IMR-90 (cell line): ENCODE measurements around the gene CCL2. TPM values are rescaled to one million over a fixed set of nuclear protein-coding genes. Genes with fewer than 3 reads are reported as not detected.

Source experiments
- ATAC-seq: fragments of 200-7000 bp; cut with Tn5 transposase; 2 replicates; pipeline ENCODE4 v1.9.1; 2020; ENCODE audit warnings: low read depth, mild to moderate bottlenecking, moderate library complexity
- BruUV-seq: library from RNA; stranded (reverse); fragments of 400-500 nt; replicated peaks from 2 replicates; lab custom pipeline; 2021; lab: Mats Ljungman, UMichigan
- CTCF ChIA-PET: fragments of 300-600 bp; formaldehyde crosslinking; extraction: SDS; loops from one replicate; lab custom pipeline; 2021; ENCODE audit warnings: antibody characterized with exemption; lab: Yijun Ruan, JAX
- POLR2A ChIA-PET: fragments of 300-600 bp; sonication (Branson Sonifier 250); formaldehyde crosslinking; loops from one replicate; lab custom pipeline; 2022; ENCODE audit warnings: antibody characterized with exemption; ENCODE audit not compliant: unreplicated experiment; lab: Charles Lee
- DNase-seq: peaks from one replicate; pipeline ENCODE4 v3.0.0; 2013
- H2AFZ ChIP-seq: replicated peaks from 2 replicates; pipeline ENCODE3; 2013; ENCODE audit warnings: low read length, mild to moderate bottlenecking; ENCODE audit not compliant: poor library complexity
- H2AK5ac ChIP-seq: 2 replicates; pipeline ENCODE4 v1.6.1; 2013; ENCODE audit warnings: low read depth, low read length, inconsistent platforms
- H2AK9ac ChIP-seq: replicated peaks from 2 replicates; pipeline ENCODE3; 2013; ENCODE audit warnings: mild to moderate bottlenecking, low read depth, low read length, moderate library complexity; ENCODE audit not compliant: poor library complexity
- H2BK120ac ChIP-seq: 2 replicates; pipeline ENCODE4 v1.6.1; 2013; ENCODE audit warnings: low read depth, low read length, inconsistent platforms
- H2BK15ac ChIP-seq: 3 replicates; pipeline ENCODE4 v1.6.1; 2013; ENCODE audit warnings: low read depth, low read length, inconsistent platforms
- H2BK20ac ChIP-seq: 2 replicates; pipeline ENCODE4 v1.6.1; 2013; ENCODE audit warnings: low read depth, mild to moderate bottlenecking, inconsistent platforms, low read length, moderate library complexity
- H2BK5ac ChIP-seq: 2 replicates; pipeline ENCODE4 v1.6.1; 2013; ENCODE audit warnings: mild to moderate bottlenecking, low read depth, low read length, inconsistent platforms; ENCODE audit not compliant: poor library complexity, severe bottlenecking
- H3K14ac ChIP-seq: replicated peaks from 2 replicates; pipeline ENCODE4 v1.6.1; 2013; ENCODE audit warnings: low read depth, low read length, inconsistent platforms
- H3K18ac ChIP-seq: 2 replicates; pipeline ENCODE4 v1.6.1; 2013; ENCODE audit warnings: low read depth, low read length, control low read depth
- H3K23ac ChIP-seq: 2 replicates; pipeline ENCODE4 v1.6.1; 2013; ENCODE audit warnings: low read depth, low read length, inconsistent platforms
- H3K27ac ChIP-seq: 2 replicates; pipeline ENCODE4 v1.5.1; 2013; ENCODE audit warnings: mild to moderate bottlenecking, control low read depth, low read length; ENCODE audit not compliant: insufficient read depth
- H3K27me3 ChIP-seq: 2 replicates; pipeline ENCODE4 v1.6.1; 2013; ENCODE audit warnings: low read length; ENCODE audit not compliant: control insufficient read depth, insufficient read depth
- H3K36me3 ChIP-seq: 2 replicates; pipeline ENCODE4 v1.6.1; 2013; ENCODE audit warnings: low read length, mixed read lengths; ENCODE audit not compliant: control insufficient read depth, insufficient read depth
- H3K4ac ChIP-seq: 2 replicates; pipeline ENCODE4 v1.6.1; 2013; ENCODE audit warnings: low read depth, low read length, inconsistent platforms
- H3K4me1 ChIP-seq: 2 replicates; pipeline ENCODE4 v1.6.1; 2013; ENCODE audit warnings: low read length, mixed read lengths; ENCODE audit not compliant: control insufficient read depth, insufficient read depth
- H3K4me2 ChIP-seq: 2 replicates; pipeline ENCODE4 v1.6.1; 2013; ENCODE audit warnings: low read depth, mild to moderate bottlenecking, control low read depth, low read length, moderate library complexity
- H3K4me3 ChIP-seq: 2 replicates; pipeline ENCODE4 v1.5.1; 2013; ENCODE audit warnings: low read depth, mild to moderate bottlenecking, control low read depth, low read length, moderate library complexity; ENCODE audit not compliant: insufficient read depth
- H3K56ac ChIP-seq: 2 replicates; pipeline ENCODE4 v1.6.1; 2013; ENCODE audit warnings: low read length, inconsistent platforms; ENCODE audit not compliant: insufficient read depth; ENCODE audit errors: extremely low read depth
- H3K79me1 ChIP-seq, 2 experiments: 2 replicates each; pipeline ENCODE4 v1.6.1; 2013; ENCODE audit warnings: low read length in 2 of 2, inconsistent platforms in 1 of 2, low read depth in 1 of 2
- H3K9ac ChIP-seq: 2 replicates; pipeline ENCODE4 v1.6.1; 2013; ENCODE audit warnings: low read depth, low read length, control low read depth
- H3K9me1 ChIP-seq: 2 replicates; pipeline ENCODE4 v1.6.1; 2013; ENCODE audit warnings: low read length, inconsistent platforms; ENCODE audit not compliant: insufficient read depth
- H3K9me3 ChIP-seq: 2 replicates; pipeline ENCODE4 v1.6.1; 2013; ENCODE audit warnings: low read length; ENCODE audit not compliant: control insufficient read depth, insufficient read depth
- H4K20me1 ChIP-seq: 2 replicates; pipeline ENCODE4 v1.6.1; 2013; ENCODE audit warnings: low read length, inconsistent platforms; ENCODE audit not compliant: insufficient read depth
- H4K5ac ChIP-seq: 2 replicates; pipeline ENCODE4 v1.6.1; 2013; ENCODE audit warnings: mild to moderate bottlenecking, low read depth, low read length, control low read depth
- H4K8ac ChIP-seq, 2 experiments: 2 replicates each; pipeline ENCODE4 v1.6.1; 2013; ENCODE audit warnings: low read depth in 2 of 2, low read length in 2 of 2, control low read depth in 1 of 2, inconsistent platforms in 1 of 2
- H4K91ac ChIP-seq: 2 replicates; pipeline ENCODE4 v1.6.1; 2013; ENCODE audit warnings: low read depth, low read length, inconsistent platforms; ENCODE audit not compliant: insufficient read depth
- BHLHE40 ChIP-seq: fragments of 150-350 bp; IDR thresholded peaks from 2 replicates; pipeline ENCODE4 v1.6.1; 2016; ENCODE audit warnings: mild to moderate bottlenecking, low read depth, low read length
- CEBPB ChIP-seq: IDR thresholded peaks from 2 replicates; pipeline ENCODE4 v1.6.1; 2012; ENCODE audit warnings: low read depth, low read length, improper control_type of control experiment
- CTCF ChIP-seq: conservative IDR thresholded peaks from 2 replicates; pipeline ENCODE4 v1.5.1; 2012; ENCODE audit warnings: mild to moderate bottlenecking, low read depth, low read length, improper control_type of control experiment
- ELK1 ChIP-seq: fragments of 150-350 bp; IDR thresholded peaks from 2 replicates; pipeline ENCODE4 v1.6.1; 2016; ENCODE audit warnings: low read depth, mild to moderate bottlenecking, low read length, moderate library complexity, borderline replicate concordance
- FOS ChIP-seq: fragments of 150-350 bp; IDR thresholded peaks from 2 replicates; pipeline ENCODE4 v1.6.1; 2016; ENCODE audit warnings: low read depth, low read length
- MAFK ChIP-seq: IDR thresholded peaks from 2 replicates; pipeline ENCODE4 v1.6.1; 2012; ENCODE audit warnings: low read depth, low read length, improper control_type of control experiment
- MAZ ChIP-seq: IDR thresholded peaks from 2 replicates; pipeline ENCODE4 v1.6.1; 2012; ENCODE audit warnings: low read depth, mild to moderate bottlenecking, low read length, improper control_type of control experiment, moderate library complexity, borderline replicate concordance
- MXI1 ChIP-seq: IDR thresholded peaks from 2 replicates; pipeline ENCODE4 v1.6.1; 2012; ENCODE audit warnings: low read depth, mild to moderate bottlenecking, low read length, moderate library complexity, borderline replicate concordance
- NFE2L2 ChIP-seq: fragments of 150-350 bp; IDR thresholded peaks from 2 replicates; pipeline ENCODE4 v1.6.1; 2016; ENCODE audit warnings: low read depth, mild to moderate bottlenecking, low read length
- POLR2A ChIP-seq: IDR thresholded peaks from 2 replicates; pipeline ENCODE4 v1.6.1; 2012; ENCODE audit warnings: mild to moderate bottlenecking, low read depth, low read length
- RAD21 ChIP-seq: IDR thresholded peaks from 2 replicates; pipeline ENCODE4 v1.6.1; 2012; ENCODE audit warnings: low read length, improper control_type of control experiment
- RCOR1 ChIP-seq: IDR thresholded peaks from 2 replicates; pipeline ENCODE4 v1.6.1; 2012; ENCODE audit warnings: mild to moderate bottlenecking, low read length, improper control_type of control experiment; ENCODE audit not compliant: insufficient replicate concordance
- RFX5 ChIP-seq: IDR thresholded peaks from 2 replicates; pipeline ENCODE4 v1.8.0; 2012; ENCODE audit warnings: low read depth, mild to moderate bottlenecking, low read length, moderate library complexity
- SMC3 ChIP-seq: fragments of 150-350 bp; IDR thresholded peaks from 2 replicates; pipeline ENCODE4 v1.6.1; 2016; ENCODE audit warnings: low read depth, mild to moderate bottlenecking, antibody characterized with exemption, low read length, moderate library complexity
- USF2 ChIP-seq: fragments of 150-350 bp; IDR thresholded peaks from 2 replicates; pipeline ENCODE4 v1.6.1; 2017; ENCODE audit warnings: mild to moderate bottlenecking, antibody characterized with exemption, low read length, low read depth
- WGBS, 2 experiments: methylation state at CpG; one replicate each; pipeline versions ENCODE4 v1.1.5 to v1.1.7; 2013; ENCODE audit warnings: missing lambda C conversion rate in 2 of 2; ENCODE audit not compliant: insufficient read length in 1 of 2; ENCODE audit errors: extremely low coverage in 2 of 2; 5-methylcytosine and 5-hydroxymethylcytosine counted together
- dilution Hi-C: fragments of 300-500 bp; cut with HindIII; formaldehyde crosslinking; loops from one replicate; pipeline ENCODE4 v1.14.3; 2018; ENCODE audit warnings: low sequenced_read_pairs; ENCODE audit not compliant: unreplicated experiment
- in situ Hi-C: fragments of 300-500 bp; cut with MboI; formaldehyde crosslinking; loops from 3 replicates; pipeline ENCODE4 v1.14.3; 2019; ENCODE audit warnings: low sequenced_read_pairs, inconsistent platforms, mixed read lengths
- intact Hi-C: fragments of 100-400 bp; cut with micrococcal nuclease; formaldehyde crosslinking; loops from 2 replicates; pipeline ENCODE4 v1.10.0; 2022
- polyA plus RNA-seq, 3 experiments: library from polyadenylated mRNA; depleted of rRNA; stranded (reverse); fragments of >200 nt; gene quantifications; 2 replicates each; pipeline ENCODE4 v1.2.3, GENCODE V29; 2012; ENCODE audit warnings: low replicate concordance in 1 of 3
- total RNA-seq: library from RNA; depleted of rRNA; stranded (reverse); fragments of >200 nt; gene quantifications from 2 replicates; pipeline ENCODE4 v1.2.3, GENCODE V29; 2012

Gene CCL2
- total and polyA plus RNA-seq, 2 of the 4 experiments (the other 2 are of a cell fraction): 103 to 206 TPM

GRCh38 chr17:34248511-34249024 is 6.5 kb upstream of the CCL2 start:
- peak overlapping the region; percentile 46; the same call in 1 of the 2 replicates for H3K23ac ChIP-seq
- WGBS, 2 experiments: no CpG with 5 or more reads among the region's 6 CpGs
- H3K9me3 ChIP-seq: no peaks in the 10 kb centered on the region
- in situ Hi-C loops: loop anchor here (5.0 kb wide), 1 partner anchor 59 kb away; no protein-coding TSS in a partner anchor
- peak overlapping the region; percentile 86; the same call in 1 of the 2 replicates for H3K18ac ChIP-seq
- H3K27ac ChIP-seq: peak overlapping the region; percentile 83
- H4K20me1 ChIP-seq: no peaks in the 10 kb centered on the region
- no peak overlapping the region for H2AK9ac ChIP-seq
- H4K8ac ChIP-seq: peak overlapping the region; percentile 83 to 96
- BruUV-seq: no TSS peak
- no peaks in the 10 kb centered on the region for H3K36me3 ChIP-seq
- no peak overlapping the region for H2AFZ ChIP-seq
- H3K4me1 ChIP-seq: peaks cover 43% of the 10 kb centered on the region
- ATAC-seq (peak; percentile 54), DNase-seq (peak; percentile 92)
- 0 out of 2 replicates have a peak overlapping the region, but pooled peaks have one; percentile 25 for H3K4me2 ChIP-seq
- peak overlapping the region; percentile 77 for H2BK5ac ChIP-seq
- intact Hi-C loops: no loop called here
- H2BK20ac ChIP-seq: peak overlapping the region; percentile 85
- H4K91ac ChIP-seq: peak overlapping the region; percentile 95
- H3K4me3 ChIP-seq: no peak overlapping the region
- dilution Hi-C loops: no loop called here
- ChIA-PET POLR2A (no interaction called here), CTCF (interaction anchor here (0.8 to 1.4 kb wide), 2 partner anchors 58 to 77 kb away, joined by 3 read pairs; no protein-coding TSS in a partner anchor)
- no peak overlapping the region for H3K9ac ChIP-seq
- peak overlapping the region; percentile 94 for H2BK120ac ChIP-seq
- H3K27me3 ChIP-seq: no peaks in the 10 kb centered on the region
- H2BK15ac ChIP-seq: peak overlapping the region; percentile 91; the same call in 2 of the 3 replicates
- H3K4ac ChIP-seq: peak overlapping the region; percentile 77
- H3K14ac ChIP-seq: peak overlapping the region; percentile 73; the same call in 1 of the 2 replicates
- H4K5ac ChIP-seq: peak overlapping the region; percentile 3; the same call in 1 of the 2 replicates
- no peaks in the 10 kb centered on the region for H3K79me1 ChIP-seq
- H3K56ac ChIP-seq: peak overlapping the region; percentile 42; the same call in 1 of the 2 replicates
- H3K9me1 ChIP-seq: peaks cover 23% of the 10 kb centered on the region
- peak overlapping the region; percentile 23; the same call in 1 of the 2 replicates for H2AK5ac ChIP-seq
- no peak for TF ChIP-seq MAFK
- TF ChIP-seq CEBPB: peak; percentile 11
- TF ChIP-seq RAD21: no peak
- TF ChIP-seq USF2: no peak
- TF ChIP-seq MAZ: 0 out of 2 replicates have a peak, but pooled peaks have one; percentile 3
- TF ChIP-seq RFX5: no peak
- no peak for TF ChIP-seq NFE2L2
- no peak for TF ChIP-seq ELK1
- TF ChIP-seq SMC3: no peak
- peak; percentile 52; the same call in 1 of the 2 replicates for TF ChIP-seq FOS
- no peak for TF ChIP-seq MXI1
- TF ChIP-seq BHLHE40: peak; percentile 23; the same call in 1 of the 2 replicates
- TF ChIP-seq POLR2A: no peak
- no peak for TF ChIP-seq CTCF
- TF ChIP-seq RCOR1: peak; percentile 70
